Activated gamma-delta T cell (primary cell): ENCODE results near the gene ZNF578.
"Not testable (repeated sequence)": the region's sequence is repeated elsewhere in the genome, so short reads cannot be mapped to it uniquely, and the experiment has no call there.

Experiments used
- DNase-seq: peaks from one replicate; lab custom pipeline; 2025; lab: John Stamatoyannopoulos, UW

The ZNF578 gene

DNA sequence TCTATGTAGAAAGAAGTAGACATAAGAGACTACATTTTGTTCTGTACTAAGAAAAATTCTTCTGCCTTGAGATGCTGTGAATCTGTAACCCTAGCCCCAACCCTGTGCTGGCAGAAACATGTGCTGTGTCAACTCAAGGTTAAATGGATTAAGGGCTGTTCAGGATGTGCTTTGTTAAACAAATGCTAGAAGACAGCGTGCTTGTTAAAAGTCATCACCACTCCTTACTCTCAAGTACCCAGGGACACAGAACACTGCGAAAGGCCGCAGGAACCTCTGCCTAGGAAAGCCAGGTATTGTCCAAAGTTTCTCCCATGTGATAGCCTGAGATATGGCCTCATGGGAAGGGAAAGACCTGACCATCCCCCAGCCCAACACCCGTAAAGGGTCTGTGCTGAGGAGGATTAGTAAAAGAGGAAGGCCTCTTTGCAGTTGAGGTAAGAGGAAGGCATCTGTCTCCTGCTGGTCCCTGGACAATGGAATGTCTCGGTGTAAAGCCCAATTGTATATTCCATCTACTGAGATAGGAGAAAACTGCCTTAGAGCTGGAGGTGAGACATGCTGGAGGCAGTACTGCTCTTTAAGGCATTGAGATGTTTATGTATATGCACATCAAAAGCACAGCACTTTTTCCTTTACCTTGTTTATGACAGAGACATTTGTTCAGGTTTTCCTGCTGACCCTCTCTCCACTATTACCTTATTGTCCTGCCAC lies 105.5 kb downstream of the ZNF578 start:
- DNase-seq: not testable (repeated sequence)

DNA sequence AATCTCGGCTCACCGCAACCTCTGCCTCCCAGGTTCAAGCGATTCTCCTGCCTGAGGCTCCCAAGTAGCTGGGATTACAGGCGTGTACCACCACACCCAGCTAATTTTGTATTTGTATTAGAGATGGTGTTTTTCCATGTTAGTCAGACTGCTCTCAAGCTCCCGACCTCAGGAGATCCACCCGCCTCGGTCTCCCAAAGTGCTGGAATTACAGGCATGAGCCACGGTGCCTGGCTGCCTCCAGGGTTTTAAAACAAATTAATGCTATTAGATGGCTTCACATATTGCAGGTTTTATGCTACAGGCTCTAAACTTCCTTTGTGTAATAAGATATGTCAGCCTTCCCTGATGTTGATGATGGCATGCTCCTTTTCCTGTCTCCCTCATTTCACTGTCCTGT lies 108.3 kb downstream of the ZNF578 start:
- DNase-seq: not testable (repeated sequence)
